Measurements from ENCODE around the gene DDX3X.

DNA sequence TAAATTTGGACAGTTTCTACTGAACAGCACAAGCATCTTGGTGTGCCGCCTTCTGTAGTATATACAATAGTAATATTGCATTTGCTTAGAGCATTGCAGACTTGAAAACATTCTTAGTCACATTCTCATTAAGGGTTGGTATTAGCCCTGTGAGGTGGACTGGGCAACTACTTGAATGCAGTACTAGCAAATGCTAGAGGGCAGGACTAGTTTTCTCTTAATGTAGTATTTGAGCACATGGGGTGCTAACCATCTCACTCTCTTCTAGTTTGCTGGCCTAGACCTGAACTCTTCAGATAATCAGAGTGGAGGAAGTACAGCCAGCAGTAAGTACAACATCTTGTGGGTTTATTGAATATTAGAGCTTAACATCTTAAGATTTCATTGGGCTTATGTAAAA lies 3.2 kb downstream of the DDX3X start:
- TF ChIP-seq, protein P1, sequence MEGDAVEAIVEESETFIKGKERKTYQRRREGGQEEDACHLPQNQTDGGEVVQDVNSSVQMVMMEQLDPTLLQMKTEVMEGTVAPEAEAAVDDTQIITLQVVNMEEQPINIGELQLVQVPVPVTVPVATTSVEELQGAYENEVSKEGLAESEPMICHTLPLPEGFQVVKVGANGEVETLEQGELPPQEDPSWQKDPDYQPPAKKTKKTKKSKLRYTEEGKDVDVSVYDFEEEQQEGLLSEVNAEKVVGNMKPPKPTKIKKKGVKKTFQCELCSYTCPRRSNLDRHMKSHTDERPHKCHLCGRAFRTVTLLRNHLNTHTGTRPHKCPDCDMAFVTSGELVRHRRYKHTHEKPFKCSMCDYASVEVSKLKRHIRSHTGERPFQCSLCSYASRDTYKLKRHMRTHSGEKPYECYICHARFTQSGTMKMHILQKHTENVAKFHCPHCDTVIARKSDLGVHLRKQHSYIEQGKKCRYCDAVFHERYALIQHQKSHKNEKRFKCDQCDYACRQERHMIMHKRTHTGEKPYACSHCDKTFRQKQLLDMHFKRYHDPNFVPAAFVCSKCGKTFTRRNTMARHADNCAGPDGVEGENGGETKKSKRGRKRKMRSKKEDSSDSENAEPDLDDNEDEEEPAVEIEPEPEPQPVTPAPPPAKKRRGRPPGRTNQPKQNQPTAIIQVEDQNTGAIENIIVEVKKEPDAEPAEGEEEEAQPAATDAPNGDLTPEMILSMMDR (IDR thresholded peaks at IDR 0.05) = no peak
- no peak for TF ChIP-seq EZH2 (IDR thresholded peaks at IDR 0.05)
- TF ChIP-seq EZH2phosphoT487 (IDR thresholded peaks at IDR 0.05) = no peak

Data from neural progenitor cell (in vitro differentiated cells).